ENCODE data around the gene ACADS.

Gene ACADS

DNA sequence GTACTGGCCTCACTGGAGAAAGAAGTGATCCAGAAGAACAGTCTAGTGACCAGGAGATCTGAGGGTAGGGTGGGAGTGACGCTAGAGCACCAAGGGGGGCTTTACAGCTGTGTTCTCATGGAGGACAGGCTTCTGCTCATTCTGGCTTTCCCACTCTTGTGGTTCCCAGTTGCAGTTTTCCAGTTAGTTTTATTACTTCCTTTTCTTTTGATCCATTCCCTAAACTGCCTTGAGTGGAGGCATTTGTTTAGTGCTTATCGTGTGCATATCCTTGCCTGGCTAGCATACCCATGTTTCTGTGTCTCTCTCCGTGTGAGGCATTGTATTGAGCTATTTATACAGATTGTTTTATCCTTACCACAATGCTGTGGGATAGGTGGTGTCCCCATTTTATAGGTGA, 34.6 kb upstream of the ACADS start:
- no peak for DNase-seq (ENCODE audit: low read depth)
- H3K4me3 ChIP-seq (ENCODE audit: low read length): no peak overlapping the region
- TF ChIP-seq, protein P1, sequence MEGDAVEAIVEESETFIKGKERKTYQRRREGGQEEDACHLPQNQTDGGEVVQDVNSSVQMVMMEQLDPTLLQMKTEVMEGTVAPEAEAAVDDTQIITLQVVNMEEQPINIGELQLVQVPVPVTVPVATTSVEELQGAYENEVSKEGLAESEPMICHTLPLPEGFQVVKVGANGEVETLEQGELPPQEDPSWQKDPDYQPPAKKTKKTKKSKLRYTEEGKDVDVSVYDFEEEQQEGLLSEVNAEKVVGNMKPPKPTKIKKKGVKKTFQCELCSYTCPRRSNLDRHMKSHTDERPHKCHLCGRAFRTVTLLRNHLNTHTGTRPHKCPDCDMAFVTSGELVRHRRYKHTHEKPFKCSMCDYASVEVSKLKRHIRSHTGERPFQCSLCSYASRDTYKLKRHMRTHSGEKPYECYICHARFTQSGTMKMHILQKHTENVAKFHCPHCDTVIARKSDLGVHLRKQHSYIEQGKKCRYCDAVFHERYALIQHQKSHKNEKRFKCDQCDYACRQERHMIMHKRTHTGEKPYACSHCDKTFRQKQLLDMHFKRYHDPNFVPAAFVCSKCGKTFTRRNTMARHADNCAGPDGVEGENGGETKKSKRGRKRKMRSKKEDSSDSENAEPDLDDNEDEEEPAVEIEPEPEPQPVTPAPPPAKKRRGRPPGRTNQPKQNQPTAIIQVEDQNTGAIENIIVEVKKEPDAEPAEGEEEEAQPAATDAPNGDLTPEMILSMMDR (conservative IDR thresholded peaks at IDR 0.05; ENCODE audit: low read length): no peak

DNA sequence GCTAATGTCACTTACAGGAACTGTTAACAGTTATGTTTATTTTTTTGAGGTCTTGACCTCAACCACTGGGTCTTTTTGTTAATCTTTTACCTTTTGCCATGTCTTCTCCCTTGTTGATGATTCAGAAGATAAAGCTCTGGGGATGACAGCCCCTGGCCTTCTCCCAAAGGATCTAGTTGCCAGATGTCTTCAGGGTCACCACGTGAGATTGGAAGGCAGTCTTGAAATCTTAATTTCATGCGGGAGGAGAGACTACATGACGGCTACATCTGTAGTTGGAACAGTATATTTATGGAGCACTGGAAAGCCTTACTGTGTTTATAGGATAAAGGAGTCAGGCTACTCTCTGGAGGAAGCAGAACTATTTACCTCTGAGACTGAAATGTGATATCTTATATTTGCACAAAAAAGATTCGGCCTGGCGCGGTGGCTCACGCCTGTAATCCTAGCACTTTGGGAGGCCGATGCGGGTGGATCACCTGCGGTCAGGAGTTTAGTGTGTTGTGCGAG, 33.0 kb upstream of the ACADS start:
- peak; percentile 25 for DNase-seq (ENCODE audit: low read depth)
- TF ChIP-seq, protein P1 (conservative IDR thresholded peaks at IDR 0.05; ENCODE audit: low read length): no peak
- H3K4me3 ChIP-seq (ENCODE audit: low read length): no peak overlapping the region

DNA sequence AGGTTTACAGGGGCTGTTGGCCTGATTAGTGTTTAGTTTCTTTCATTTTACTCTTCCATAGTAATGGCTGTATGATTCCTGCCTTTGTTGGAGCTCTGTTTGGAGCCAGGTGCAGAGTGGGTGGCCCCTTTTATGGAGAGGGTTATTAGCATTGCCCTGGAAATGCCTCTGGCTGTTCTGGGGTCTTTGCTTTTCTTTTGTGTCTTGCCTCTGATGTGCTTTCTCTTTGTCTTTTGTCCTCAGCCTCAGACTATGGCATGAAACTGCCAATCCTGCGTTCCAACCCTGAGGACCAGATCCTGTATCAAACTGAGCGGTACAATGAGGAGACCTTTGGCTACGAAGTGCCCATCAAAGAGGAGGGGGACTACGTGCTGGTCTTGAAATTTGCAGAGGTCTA, 31.8 kb upstream of the ACADS start:
- no peak for DNase-seq (ENCODE audit: low read depth)
- TF ChIP-seq, protein P1 (conservative IDR thresholded peaks at IDR 0.05; ENCODE audit: low read length): no peak
- no peak overlapping the region for H3K4me3 ChIP-seq (ENCODE audit: low read length)

DNA sequence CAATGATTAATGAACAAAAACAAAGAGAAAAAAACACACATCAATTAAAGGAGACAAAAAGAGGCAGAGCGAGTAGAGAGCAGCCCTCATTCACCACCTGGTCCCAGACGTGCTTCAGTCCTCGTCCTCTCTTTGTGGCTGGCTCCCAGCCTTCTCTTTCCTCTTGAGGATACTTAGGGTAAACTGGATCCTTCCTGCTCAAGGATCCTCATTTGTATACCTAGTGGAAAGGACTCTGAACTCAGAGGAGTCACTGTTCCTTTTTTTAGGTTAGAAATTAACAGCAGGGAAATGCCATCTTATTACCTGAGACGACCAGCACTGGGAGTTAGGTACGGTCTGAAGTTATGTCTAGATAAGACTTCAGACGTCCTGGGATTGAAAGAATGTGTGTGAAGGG, 29.0 kb upstream of the ACADS start:
- H3K4me3 ChIP-seq (ENCODE audit: low read length): no peak overlapping the region
- DNase-seq (ENCODE audit: low read depth): no peak
- TF ChIP-seq, protein P1 (conservative IDR thresholded peaks at IDR 0.05; ENCODE audit: low read length): no peak

DNA sequence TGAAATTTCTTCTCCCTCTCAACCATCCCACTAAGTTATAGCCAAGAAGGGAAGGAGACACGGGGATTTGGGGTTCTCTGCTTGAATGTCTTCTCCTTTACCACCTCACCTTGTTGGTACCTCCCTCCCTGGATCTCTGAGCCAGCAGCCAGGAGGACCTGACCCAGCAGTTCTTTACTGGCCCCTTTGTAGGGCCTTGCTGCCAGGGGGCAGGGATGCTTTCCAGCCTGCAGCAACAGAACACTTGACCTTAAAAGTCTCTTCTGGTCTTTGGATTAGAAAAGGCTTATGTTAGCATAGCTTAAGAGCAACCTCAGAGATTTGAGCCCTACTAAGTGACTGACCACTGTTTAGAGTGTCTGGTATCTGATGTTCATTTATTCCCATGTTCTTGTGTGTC, 28.3 kb upstream of the ACADS start:
- TF ChIP-seq, protein P1 (conservative IDR thresholded peaks at IDR 0.05; ENCODE audit: low read length): no peak
- no peak overlapping the region for H3K4me3 ChIP-seq (ENCODE audit: low read length)
- no peak for DNase-seq (ENCODE audit: low read depth)

DNA sequence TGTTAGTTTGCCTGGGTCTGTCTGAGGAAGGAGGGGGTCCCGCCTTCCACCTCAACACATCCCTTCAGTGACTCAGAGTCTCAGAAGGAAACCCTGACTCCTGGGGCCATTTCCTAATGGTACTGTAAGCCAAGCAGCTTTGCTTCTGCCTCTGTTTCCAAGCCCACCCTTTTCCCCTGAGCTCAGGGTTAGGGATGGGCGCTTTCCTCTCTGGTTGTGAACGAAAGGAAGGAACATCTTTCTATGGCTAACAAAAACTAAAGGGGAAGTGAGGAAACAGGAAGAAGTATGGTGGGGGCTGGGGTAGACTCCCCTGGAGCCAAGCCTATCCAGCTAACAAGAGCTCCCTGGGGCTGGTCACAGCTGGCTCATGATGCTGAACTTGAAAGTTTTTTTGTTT, 27.0 kb upstream of the ACADS start:
- no peak overlapping the region for H3K4me3 ChIP-seq (ENCODE audit: low read length)
- no peak for DNase-seq (ENCODE audit: low read depth)

DNA sequence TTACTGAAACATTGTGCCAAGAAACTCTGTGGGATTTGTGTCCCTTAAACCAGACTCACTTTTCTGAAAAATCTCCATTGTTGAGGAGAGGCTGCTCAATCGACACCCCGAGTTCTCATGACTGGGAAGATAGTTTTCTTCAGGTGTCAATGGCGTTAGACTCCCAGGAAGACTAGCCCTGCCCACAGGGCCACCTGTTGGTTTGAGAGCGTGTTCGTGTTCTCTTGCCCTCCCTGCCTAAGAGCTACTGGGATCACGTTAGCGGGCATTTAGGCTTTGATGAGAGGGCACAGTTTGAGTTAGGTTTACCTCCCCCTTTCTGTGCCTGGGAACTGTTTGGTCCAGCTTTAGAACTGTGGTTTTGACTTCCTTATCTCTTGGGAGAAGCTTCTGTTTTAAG, 26.1 kb upstream of the ACADS start:
- TF ChIP-seq, protein P1 (conservative IDR thresholded peaks at IDR 0.05; ENCODE audit: low read length): no peak
- no peak overlapping the region for H3K4me3 ChIP-seq (ENCODE audit: low read length)
- no peak for DNase-seq (ENCODE audit: low read depth)

More for the DNA sequence above, 27.0 kb upstream of the ACADS start:
- TF ChIP-seq, protein P1 (conservative IDR thresholded peaks at IDR 0.05; ENCODE audit: low read length): no peak

All from AG10803 (cell line).